Fibroblast of skin of abdomen (primary cell): ENCODE results near the gene NUP43. TPM values are rescaled to one million over a fixed set of nuclear protein-coding genes. Genes with fewer than 3 reads are reported as not detected.
A peak's percentile ranks its signal among the peaks of the same experiment; 100 is the strongest.
"Not testable (repeated sequence)": the region's sequence is repeated elsewhere in the genome, so short reads cannot be mapped to it uniquely, and the experiment has no call there.

Source experiments
- DNase-seq: peaks from one replicate; pipeline ENCODE4 v3.0.0-alpha.2; 2013
- polyA plus RNA-seq, 2 experiments: library from polyadenylated mRNA; unstranded; fragments of 120-200 nt; gene quantifications; one replicate each; pipeline ENCODE4 v1.2.1, GENCODE V29; 2013; ENCODE audit not compliant: insufficient read length in 2 of 2

The NUP43 gene, protein sequence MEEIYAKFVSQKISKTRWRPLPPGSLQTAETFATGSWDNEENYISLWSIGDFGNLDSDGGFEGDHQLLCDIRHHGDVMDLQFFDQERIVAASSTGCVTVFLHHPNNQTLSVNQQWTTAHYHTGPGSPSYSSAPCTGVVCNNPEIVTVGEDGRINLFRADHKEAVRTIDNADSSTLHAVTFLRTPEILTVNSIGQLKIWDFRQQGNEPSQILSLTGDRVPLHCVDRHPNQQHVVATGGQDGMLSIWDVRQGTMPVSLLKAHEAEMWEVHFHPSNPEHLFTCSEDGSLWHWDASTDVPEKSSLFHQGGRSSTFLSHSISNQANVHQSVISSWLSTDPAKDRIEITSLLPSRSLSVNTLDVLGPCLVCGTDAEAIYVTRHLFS
- 26.0 TPM for polyA plus RNA-seq (2013, experiment 1 of 2; ENCODE audit: insufficient read length)
- polyA plus RNA-seq (2013, experiment 2 of 2; ENCODE audit: insufficient read length): 24.1 TPM

DNA sequence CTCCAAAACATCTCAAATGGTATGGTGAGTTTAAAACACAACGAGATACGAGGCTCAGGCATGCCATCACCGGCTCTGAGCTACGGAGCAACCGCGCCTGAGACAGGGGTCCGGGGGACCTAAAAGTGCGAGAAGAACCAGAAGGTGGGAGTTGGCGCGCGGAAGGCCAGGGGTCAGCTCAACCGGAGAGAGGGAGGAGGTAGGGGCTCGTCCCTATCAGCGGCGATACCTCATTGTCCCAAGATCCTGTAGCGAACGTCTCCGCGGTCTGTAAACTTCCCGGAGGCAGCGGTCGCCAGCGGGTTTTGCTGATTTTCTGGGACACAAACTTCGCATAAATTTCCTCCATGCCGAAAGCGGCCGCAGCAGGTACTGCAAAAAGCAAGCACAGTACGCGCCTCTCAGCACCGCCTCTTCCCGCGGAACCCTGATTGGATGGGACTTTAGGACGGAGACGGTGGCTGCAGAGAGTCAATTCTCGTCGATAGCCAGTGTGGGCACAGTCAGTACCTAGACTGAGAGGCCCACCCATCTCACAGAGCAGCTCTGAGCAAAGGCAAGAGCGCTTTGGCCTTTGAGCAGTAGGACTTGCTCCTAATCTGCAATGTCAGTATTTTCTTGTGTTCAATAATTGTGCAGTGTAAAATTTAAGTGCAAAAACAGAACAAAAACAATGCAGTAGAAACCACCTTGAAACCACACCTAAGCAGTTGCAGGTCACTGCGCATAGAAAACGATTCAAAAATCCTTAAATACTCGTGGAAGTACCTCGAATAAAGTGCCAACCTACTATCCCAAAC is at the start of gene NUP43:
TSS of gene NUP43 (minus strand) at position 383 of the 800 bp plus-strand sequence. CDS start at position 349, 34 bp downstream.
- DNase-seq: peak; percentile 97

DNA sequence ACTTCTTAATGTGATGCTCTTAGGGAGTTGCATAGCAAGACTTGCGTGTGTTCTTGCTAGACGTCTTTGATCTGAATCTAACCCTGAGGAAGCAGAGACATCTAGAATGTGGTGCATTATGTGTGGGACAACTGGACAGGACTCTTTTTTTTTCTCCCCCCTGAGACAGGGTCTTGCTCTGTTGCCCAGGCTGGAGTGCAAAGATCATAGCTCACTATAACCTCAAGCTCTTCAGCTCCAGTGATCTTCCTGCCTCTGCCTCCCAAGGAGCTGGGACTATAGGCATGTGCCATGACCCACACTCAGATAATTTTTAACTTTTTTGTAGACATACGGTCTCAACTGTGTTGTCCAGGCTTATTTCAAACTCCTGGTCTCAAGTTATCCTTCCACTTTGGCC is 37.2 kb upstream of the NUP43 start:
- DNase-seq: no peak

DNA sequence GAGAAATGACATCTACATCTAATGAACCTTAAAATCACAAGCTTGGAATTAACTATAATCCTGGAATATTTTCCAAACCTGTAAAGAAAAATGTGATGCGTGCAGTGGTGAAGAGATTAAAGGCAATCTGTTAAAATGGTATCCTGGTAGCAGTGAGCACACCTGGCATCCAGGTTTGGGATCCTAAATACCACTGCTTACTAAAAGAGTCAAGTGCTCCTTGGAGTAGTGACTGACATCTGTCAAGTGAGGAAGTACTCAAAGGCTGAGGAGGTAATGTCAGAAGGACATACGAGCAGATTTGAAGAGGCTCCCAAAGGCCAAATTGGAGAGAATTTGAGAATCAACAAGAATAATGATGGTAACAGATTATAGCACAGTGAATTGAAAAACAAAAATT is 36.0 kb upstream of the NUP43 start:
- DNase-seq: no peak

DNA sequence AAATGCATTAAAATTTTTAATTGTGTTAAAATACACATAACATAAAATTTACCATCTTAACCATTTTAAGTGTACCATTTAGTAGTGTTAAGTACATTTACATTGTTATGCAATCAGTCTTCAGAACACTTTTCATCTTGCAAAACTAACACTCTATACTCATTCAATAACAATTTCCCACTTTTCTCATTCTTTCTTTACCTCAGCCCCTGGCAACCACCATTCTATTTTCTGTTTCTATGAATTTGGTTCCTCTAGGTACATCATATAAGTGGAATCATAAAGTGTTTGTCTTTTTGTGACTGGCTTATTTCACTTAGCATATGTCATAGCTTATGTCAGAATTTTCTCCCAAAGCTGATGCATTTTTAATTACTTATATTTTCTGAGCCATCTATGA is 35.4 kb upstream of the NUP43 start:
- DNase-seq: no peak

DNA sequence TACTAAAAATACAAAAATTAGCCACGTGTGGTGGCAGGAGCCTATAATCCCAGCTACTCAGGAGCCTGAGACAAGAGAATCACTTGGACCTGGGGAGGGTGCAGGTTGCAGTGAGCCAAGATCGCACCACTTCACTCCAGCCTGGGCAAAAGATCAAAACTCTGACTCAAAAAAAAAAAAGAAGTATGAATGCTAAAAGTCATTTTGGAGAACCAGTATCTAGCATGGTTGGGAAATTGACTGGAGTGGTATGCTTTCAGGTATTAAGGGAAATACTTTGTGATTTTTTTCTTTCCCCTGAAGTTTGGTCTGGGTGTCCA is 33.3 kb upstream of the NUP43 start:
- DNase-seq: no peak

DNA sequence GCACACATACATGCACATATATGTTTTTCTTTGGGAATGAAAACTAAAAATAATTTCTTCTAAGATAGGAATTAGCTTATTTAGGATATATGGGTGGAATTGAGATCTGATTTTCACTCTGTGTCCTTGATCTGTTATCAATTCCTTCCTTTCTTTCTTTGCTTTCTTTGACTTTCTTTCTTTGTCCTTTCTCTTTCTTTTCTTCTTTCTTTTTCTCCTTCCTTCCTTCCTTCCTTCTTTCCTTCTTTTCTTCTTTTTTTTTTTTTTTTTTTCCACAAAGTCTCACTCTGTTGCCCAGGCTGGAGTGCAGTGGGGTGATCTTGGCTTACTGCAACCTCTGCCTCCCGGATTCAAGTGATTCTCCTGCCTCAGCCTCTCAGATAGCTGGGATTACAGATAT is 31.3 kb upstream of the NUP43 start:
- no peak for DNase-seq

DNA sequence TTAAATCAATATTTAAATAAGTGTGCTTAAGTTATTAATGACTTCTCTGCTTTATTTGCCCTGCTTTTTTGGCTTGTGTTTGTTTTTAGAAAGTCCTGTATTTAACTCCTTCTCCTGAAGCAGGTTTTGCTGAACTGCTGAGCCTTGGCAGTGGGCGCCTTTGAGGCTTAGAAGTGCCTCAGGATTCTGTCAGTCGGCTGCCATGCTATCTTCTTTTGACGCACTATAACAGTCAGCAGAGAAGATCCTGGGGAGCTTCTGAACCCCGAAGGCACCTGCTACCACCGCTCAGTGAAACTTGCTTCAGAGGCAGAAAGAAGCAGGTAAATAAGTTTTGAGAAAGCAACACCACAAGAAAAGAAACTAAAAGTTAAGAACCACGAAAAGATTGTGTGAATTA is 25.6 kb upstream of the NUP43 start:
- no peak for DNase-seq

DNA sequence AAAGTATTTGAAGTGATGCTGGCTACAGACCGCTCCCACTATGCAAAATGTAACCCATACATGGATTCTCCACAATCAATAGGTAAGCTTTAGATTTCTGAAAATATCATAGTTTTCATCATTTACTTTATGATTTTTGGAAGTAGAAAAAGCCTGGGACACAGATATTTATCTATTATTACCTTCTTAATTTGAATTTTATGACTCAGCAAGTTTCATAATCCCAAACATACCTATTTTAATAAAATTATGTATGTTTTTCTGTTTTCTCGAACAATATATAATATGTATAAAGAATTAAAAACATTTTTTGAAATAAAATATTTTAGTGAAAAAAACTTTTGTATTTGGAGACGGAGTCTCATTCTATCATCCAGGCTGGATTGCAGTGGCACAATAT is 24.9 kb upstream of the NUP43 start:
- no peak for DNase-seq

DNA sequence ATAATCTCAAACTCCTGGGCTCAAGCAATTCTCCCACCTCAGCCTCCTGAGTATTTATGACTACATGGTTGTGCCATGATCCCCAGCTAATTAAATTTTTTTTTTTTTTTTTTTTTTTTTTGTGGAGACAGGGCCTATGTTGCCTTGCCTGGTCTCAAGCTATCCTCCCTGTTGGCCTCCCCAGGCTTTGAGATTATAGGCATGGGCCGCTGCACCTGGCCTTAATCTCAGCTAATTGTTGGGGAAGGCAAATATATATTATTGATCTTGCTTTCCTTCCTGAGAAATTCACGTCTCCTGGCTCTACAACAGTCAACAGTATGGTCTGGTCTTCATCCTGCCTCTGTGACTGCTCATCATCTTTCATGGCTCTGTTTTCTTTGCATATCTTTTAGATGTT is 23.3 kb upstream of the NUP43 start:
- DNase-seq: no peak

DNA sequence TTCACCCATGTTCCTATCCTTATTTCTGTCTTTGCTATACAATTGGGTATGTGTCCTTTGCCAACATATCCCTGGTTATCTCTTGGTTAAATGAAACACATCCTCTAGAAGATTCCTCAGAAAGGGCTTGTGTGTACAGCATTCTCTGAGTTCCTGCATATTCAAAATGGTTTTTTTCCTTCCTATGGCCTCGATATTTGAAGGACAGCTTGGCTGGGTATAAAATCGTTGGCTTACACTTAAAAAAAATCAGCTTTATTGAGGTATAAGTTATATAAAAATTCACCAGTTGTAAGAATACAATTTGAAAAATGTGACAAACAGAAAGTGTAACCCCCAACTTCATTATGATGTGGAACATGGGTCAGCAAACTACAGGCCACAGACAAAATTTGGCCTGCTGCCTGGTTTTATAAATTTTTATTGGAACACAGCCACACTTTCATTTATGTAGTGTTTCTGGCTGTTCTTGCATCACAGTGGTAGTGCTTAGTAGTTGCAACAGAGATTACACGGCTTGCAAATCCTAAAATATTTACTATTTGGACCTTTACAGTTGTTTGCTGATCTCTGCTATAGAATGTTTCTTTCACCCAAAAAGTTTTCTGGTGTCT is 19.9 kb upstream of the NUP43 start:
- DNase-seq: peak; percentile 18

DNA sequence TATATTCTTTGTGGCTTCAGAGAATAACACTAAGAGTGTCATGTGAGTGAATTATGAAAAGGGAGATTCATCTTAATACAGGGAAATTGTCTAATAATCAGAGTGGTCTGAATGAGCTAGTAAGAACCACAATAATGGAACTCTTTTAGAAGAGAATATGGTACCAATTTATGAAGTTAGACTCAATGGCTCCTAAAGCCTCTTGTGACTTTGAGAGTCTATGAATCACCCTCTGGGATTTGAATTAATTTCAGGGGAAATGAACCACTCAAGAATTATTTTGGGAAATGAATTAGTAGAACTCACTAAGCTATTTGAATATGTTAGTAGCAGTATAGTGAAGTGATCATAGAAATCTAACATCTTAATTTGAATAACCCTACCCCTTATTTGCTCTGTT is 17.5 kb upstream of the NUP43 start:
- DNase-seq: peak; percentile 34

DNA sequence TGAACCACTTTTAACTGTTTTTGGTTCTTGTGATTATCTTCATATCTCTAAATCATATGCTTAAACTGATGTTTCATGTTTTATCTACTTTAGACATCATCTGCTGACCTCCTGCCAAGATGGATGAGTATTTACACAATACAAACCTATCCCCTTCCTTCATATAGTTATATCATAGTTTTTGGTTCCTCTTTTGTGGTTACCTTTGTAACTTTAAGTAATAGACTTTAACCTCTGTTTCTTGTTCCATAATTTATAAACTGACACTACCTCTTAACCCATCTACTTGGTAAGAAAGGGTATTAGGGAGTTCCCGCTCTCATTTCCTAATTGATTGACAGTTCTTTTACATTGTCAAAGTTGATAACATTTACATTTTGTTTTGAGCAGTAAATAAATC is 15.1 kb upstream of the NUP43 start:
- DNase-seq: no peak

DNA sequence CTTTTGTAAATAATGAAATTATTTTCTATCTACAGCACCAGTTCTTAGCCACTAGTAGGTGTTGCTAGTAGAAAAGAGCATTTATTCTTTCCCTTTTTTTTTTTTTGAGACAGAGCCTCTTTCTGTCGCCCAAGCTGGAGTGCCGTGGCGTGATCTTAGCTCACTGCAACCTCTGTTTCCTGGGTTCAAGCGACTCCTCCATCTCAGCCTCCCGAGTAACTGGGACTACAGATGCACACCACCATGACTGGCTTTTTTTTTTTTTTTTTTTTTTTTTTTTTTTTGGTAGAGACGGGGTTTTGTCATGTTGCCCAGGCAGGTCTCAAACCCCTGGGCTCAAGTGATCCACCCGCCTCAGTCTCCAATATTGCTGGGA is 9.9 kb upstream of the NUP43 start:
- DNase-seq: no peak

DNA sequence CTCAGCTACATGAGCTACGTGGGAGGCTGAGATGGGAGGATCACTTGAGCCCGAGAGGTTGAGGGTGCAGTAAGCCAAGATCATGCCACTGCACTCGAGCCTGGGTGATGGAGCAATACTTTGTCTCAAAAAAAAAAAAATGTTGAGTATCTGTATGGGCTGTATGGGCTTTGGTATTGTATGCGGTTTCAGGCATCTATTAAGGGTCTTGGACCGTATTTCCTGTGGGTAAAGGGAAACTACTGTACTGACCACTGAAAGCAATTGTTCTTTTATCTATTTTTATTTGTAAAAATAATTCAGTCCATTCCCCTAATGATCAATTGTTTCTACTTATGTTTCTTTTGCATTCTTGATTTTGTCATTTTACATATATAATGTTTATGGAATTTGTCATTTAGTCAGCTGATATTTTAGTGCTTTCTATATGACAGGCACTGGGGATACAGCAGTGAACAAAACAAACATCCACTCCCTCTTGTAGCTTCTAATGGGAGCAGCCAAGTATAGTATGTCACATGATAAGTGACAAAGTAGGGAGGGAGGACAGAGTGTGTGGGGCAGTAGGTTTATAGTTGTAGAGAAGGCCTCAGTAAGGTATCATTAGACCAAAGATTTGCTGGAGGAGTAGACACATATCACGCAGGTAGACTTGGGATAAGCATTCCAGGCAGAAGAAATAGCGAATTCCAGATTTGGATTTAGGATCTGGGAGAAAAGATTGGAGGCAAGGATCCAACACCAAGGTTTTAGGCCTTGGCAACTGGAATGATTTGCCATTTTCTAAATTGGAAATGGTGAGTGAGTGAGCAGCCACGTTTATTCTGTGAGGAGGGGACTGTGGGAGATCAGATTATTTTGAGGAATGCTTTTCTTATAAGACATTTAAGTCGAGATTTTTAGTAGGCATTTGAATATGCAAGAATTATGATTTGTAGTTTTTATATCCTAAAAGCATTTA is 9.3 kb upstream of the NUP43 start:
- DNase-seq: no peak

DNA sequence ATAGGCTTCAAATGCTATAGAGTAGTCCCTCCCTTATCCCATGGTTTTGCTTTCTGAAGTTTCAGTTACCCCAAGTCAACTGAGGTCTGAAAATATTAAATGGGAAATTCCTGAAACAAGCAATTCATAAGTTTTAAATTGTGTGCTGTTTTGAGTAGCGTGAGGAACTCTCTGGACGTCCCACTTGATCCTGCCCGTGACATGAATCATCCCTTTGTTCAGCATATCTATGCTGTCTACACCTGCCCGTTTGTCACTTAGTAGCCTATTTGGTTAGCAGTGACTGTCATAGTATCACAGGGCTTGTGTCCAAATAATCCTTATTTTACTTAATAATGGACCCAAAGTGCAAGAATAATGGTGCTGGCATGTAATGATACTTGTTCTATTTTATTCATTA is 8.2 kb upstream of the NUP43 start:
- DNase-seq: no peak

DNA sequence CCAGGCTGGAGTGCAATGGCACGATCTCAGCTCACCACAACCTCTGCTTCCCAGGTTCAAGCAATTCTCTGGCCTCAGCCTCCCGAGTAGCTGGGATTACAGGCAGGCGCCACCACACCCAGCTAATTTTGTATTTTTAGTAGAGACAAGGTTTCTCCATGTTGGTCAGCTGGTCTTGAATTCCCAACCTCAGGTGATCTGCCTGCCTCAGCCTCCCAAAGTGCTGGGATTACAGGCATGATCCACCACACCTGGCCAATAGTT is 7.0 kb upstream of the NUP43 start:
- not testable (repeated sequence) for DNase-seq

DNA sequence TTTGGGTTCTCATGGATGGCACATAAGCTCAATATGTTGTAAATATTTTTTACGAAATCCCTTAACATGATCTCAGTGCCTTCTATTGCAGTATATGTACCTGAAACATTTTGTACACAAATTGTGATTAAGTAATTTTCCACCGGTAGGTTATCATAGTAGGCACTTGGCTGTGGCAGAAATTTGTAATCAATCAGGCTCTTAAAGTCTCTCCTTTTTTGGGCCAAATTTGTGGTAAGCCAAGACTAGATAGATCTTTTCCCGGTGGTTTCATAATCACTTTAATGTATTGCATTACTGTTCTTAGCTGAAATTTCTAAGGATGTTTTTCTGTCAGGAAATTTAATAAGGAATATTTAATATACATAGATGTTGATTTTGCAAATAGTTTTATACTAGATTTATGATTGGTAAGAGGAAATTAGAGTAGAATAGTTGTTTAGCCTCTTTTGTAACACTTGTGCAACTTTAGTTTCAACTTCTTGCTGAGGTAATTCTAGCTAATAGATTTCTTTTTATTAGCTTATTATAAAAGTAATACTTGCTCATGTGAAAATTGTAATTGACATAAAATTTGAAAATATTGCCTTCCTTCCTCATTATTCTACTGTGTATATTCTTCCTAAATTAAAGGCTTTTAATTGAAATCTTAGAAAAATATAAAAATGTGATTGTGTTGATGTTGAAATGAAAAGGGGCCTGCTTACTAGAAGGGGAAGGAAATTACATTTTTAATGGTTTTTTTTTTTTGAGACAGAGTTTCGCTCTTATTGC is 6.5 kb upstream of the NUP43 start:
- no peak for DNase-seq

DNA sequence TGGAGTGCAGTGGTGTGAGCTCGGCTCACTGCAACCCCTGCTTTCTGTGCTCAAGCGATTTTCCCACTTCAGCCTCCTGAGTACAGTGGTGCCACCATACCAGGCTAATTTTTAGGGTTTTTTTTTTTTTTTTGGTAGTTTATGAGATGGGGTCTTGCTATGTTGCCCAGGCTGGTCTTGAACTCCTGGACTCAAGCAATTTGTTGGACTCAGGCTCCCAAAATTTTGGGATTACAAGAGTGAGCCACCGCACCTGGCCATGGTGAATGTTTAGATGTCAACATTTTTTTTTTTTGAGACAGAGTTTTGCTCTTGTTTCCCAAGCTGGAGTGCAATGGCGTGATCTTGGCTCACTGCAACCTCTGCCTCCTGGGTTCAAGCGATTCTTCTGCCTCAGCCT is 5.6 kb upstream of the NUP43 start:
- not testable (repeated sequence) for DNase-seq

DNA sequence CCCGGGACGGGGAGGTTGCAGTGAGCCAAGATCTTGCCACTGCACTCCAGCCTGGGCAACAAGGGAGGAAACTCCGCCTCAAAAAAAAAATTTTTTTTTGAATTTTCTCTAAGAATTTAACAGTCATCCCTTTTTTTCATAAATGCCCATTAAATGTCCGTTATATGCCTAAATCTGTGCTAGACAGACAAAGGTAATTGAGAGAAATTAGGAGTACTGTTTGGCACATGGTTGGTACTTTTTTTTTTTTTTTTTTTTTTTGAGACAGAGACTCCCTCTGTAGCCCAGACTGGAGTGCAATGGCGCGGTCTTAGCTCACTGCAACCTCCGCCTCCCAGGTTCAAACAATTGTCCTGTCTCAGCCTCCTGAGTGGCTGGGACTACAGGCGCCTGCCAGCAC is 4.9 kb upstream of the NUP43 start:
- no peak for DNase-seq

DNA sequence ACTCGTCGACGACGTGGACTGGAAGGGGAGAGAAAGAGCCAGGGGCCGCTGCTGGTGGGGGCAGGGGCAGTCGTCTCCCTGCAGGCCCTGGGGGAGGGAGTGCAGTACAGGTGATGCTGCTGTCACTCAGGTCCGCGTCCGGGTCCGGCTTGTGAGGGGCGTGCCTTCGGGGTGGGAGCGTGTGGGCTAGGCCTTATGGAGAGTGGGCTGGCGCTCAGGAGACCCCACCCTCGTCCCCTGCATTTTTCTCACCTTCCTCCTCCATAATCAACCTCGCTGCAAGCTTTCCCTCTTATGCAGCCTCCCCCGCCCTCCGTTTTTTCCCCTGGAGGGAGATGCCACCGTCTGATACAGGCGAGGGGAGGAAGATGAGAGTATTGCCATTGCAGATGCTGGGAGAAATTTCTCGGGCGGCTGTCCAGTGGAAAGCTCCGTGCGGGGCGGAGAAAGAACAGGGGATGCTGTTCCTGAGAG is 3.8 kb upstream of the NUP43 start:
- peak; percentile 36 for DNase-seq

DNA sequence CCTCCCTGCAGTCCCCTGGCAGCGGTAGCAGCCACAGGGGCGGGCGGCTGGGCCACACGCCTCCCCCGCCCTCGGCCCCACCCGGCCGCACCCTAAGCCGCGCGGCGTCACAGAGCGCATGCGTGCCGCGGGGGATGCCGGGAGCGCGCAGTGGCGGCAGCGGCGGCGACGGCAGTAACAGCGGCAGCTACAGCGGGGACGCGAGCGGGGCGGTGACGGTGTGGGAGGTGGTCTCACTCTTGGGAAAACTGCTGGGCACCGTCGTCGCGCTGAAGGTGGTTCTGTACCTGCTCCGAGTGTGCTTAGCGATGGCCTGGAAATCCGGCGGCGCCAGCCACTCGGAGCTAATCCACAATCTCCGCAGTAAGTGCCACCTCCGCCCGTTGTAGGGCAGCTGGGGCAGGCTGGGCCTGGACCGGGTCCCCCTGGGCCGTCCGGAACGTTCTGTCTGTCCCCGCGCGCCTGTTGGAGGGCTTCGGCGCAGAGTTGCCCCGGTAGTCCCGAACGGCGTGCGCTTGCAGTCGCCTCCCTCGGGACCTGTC is 3.3 kb upstream of the NUP43 start, which contains the start of gene PCMT1:
TSS of gene PCMT1 (plus strand) at position 148 of the 542 bp plus-strand sequence. CDS start at position 309, 161 bp downstream.
- DNase-seq: peak; percentile 91
